Ishikawa (cell line): ENCODE results near the gene INS.

Source experiments
- CEBPB ChIP-seq: IDR thresholded peaks from 2 replicates; pipeline ENCODE4 v1.6.1; 2012
- CREB1 ChIP-seq: IDR thresholded peaks from 2 replicates; pipeline ENCODE4 v1.6.1; 2012; ENCODE audit warnings: low read depth
- EGR1 ChIP-seq: IDR thresholded peaks from 2 replicates; pipeline ENCODE4 v1.6.1; 2012
- EP300 ChIP-seq: IDR thresholded peaks from 2 replicates; pipeline ENCODE4 v1.6.1; 2012; ENCODE audit warnings: borderline replicate concordance
- FOXM1 ChIP-seq: IDR thresholded peaks from 2 replicates; pipeline ENCODE4 v1.6.1; 2012; ENCODE audit warnings: low read depth, borderline replicate concordance
- MAX ChIP-seq: IDR thresholded peaks from 2 replicates; pipeline ENCODE4 v1.6.1; 2012
- NFIC ChIP-seq: IDR thresholded peaks from 2 replicates; pipeline ENCODE4 v1.6.1; 2012
- RAD21 ChIP-seq: IDR thresholded peaks from 2 replicates; pipeline ENCODE4 v1.6.1; 2012; ENCODE audit warnings: low read depth
- REST ChIP-seq: IDR thresholded peaks from 2 replicates; pipeline ENCODE4 v1.6.1; 2012; ENCODE audit warnings: low read depth, mild to moderate bottlenecking
- TAF1 ChIP-seq: IDR thresholded peaks from 2 replicates; pipeline ENCODE4 v1.6.1; 2012; ENCODE audit warnings: low read depth, mild to moderate bottlenecking
- TCF12 ChIP-seq: IDR thresholded peaks from 2 replicates; pipeline ENCODE4 v1.6.1; 2012; ENCODE audit warnings: low read depth
- TEAD4 ChIP-seq: IDR thresholded peaks from 2 replicates; pipeline ENCODE4 v1.6.1; 2012
- USF1 ChIP-seq: IDR thresholded peaks from 2 replicates; pipeline ENCODE4 v1.6.1; 2012
- YY1 ChIP-seq: IDR thresholded peaks from 2 replicates; pipeline ENCODE4 v1.6.1; 2012; ENCODE audit warnings: low read depth
- ZBTB7A ChIP-seq: IDR thresholded peaks from 2 replicates; pipeline ENCODE4 v1.6.1; 2012; ENCODE audit warnings: low read depth

Gene INS

GRCh38 chr11:2182692-2183474, 21.9 kb upstream of the INS start:
- TF ChIP-seq MAX (no peak), TEAD4 (no peak), CREB1 (no peak), TCF12 (no peak), RAD21 (no peak), FOXM1 (no peak)

GRCh38 chr11:2182075-2182474, 21.1 kb upstream of the INS start:
- no peak for TF ChIP-seq MAX
- TF ChIP-seq RAD21 = no peak
- no peak for TF ChIP-seq FOXM1
- TF ChIP-seq EP300 = no peak
- no peak for TF ChIP-seq TAF1
- TF ChIP-seq REST = no peak
- TF ChIP-seq YY1 = no peak
- no peak for TF ChIP-seq NFIC
- no peak for TF ChIP-seq EGR1
- no peak for TF ChIP-seq TCF12
- TF ChIP-seq TEAD4 = no peak
- no peak for TF ChIP-seq CREB1
- no peak for TF ChIP-seq CEBPB
- no peak for TF ChIP-seq USF1
- no peak for TF ChIP-seq ZBTB7A

- TF ChIP-seq MAX (no peak), CREB1 (no peak), YY1 (no peak), FOXM1 (no peak), EGR1 (no peak)
These were observed 19.9 kb upstream of the INS start for GRCh38 chr11:2180789-2181370.

- no peak for TF ChIP-seq CEBPB
- no peak for TF ChIP-seq FOXM1
- no peak for TF ChIP-seq RAD21
- TF ChIP-seq MAX = no peak
- TF ChIP-seq TCF12 = no peak
- no peak for TF ChIP-seq NFIC
These were observed 19.3 kb upstream of the INS start for GRCh38 chr11:2180347-2180746.

- TF ChIP-seq FOXM1 (no peak), TAF1 (no peak), EGR1 (no peak), NFIC (no peak), TEAD4 (no peak), CEBPB (no peak), TCF12 (no peak), MAX (no peak), YY1 (no peak), REST (no peak), ZBTB7A (no peak), EP300 (no peak)
These were observed 18.5 kb upstream of the INS start for GRCh38 chr11:2179516-2179915.
